ENCODE data around the gene CEACAM16.

CEACAM16 gene

GRCh38 chr19:44726465-44726864, 27.5 kb downstream of the CEACAM16 start:
- no peak for DNase-seq

GRCh38 chr19:44728178-44728577, 29.2 kb downstream of the CEACAM16 start:
- DNase-seq: no peak

- DNase-seq: no peak
These were observed 30.6 kb downstream of the CEACAM16 start for GRCh38 chr19:44729516-44730033.

- DNase-seq: no peak
These were observed 32.1 kb downstream of the CEACAM16 start for GRCh38 chr19:44731081-44731480.

- no peak for DNase-seq
These were observed 32.7 kb downstream of the CEACAM16 start for GRCh38 chr19:44731622-44732021.

GRCh38 chr19:44732235-44733014, 33.5 kb downstream of the CEACAM16 start:
- no peak for DNase-seq

GRCh38 chr19:44734357-44734756, 35.4 kb downstream of the CEACAM16 start:
- DNase-seq: no peak

- DNase-seq: no peak
These were observed 36.1 kb downstream of the CEACAM16 start for GRCh38 chr19:44735011-44735410.

GRCh38 chr19:44737238-44738071, 38.5 kb downstream of the CEACAM16 start:
- no peak for DNase-seq

- no peak for DNase-seq
These were observed 39.2 kb downstream of the CEACAM16 start for GRCh38 chr19:44738136-44738535.

GRCh38 chr19:44738603-44739558, 39.9 kb downstream of the CEACAM16 start:
- no peak for DNase-seq

- DNase-seq: no peak
These were observed 41.4 kb downstream of the CEACAM16 start for GRCh38 chr19:44740351-44740824.

- no peak for DNase-seq
These were observed 42.3 kb downstream of the CEACAM16 start for GRCh38 chr19:44741258-44741731.

- peak; percentile 96 for DNase-seq
These were observed 42.9 kb downstream of the CEACAM16 start for GRCh38 chr19:44741841-44742329.

- no peak for DNase-seq
These were observed 43.5 kb downstream of the CEACAM16 start for GRCh38 chr19:44742330-44743061.

GRCh38 chr19:44744871-44745332, 46.0 kb downstream of the CEACAM16 start:
- DNase-seq: no peak

- peak; percentile 14 for DNase-seq
These were observed 46.4 kb downstream of the CEACAM16 start for GRCh38 chr19:44745341-44745831.

GRCh38 chr19:44745887-44746600, 47.1 kb downstream of the CEACAM16 start:
- no peak for DNase-seq

- no peak for DNase-seq
These were observed 47.6 kb downstream of the CEACAM16 start for GRCh38 chr19:44746616-44746945.

GRCh38 chr19:44746946-44747738, 48.2 kb downstream of the CEACAM16 start:
- DNase-seq: peak; percentile 79
